H1 (cell line): ENCODE measurements around the gene TK2. TPM values are rescaled to one million over a fixed set of nuclear protein-coding genes. Genes with fewer than 3 reads are reported as not detected.

Experiments used
- ATF2 ChIP-seq: IDR thresholded peaks from 2 replicates; pipeline ENCODE4 v1.6.1; 2012; ENCODE audit warnings: low read length, inconsistent platforms
- BRCA1 ChIP-seq: IDR thresholded peaks from 2 replicates; pipeline ENCODE4 v1.6.1; 2012; ENCODE audit warnings: low read depth, low read length, improper control_type of control experiment
- CBX5 ChIP-seq: fragments of 300-800, 300-1000 bp; sonication (generic); IDR thresholded peaks from 2 replicates; pipeline ENCODE4 v1.7.1; 2016; ENCODE audit warnings: antibody characterized with exemption, low read length, low read depth
- CREB1 ChIP-seq: IDR thresholded peaks from 2 replicates; pipeline ENCODE4 v1.6.1; 2012; ENCODE audit warnings: inconsistent platforms
- EGR1 ChIP-seq: IDR thresholded peaks from 2 replicates; pipeline ENCODE4 v1.6.1; 2011; ENCODE audit warnings: low read depth, low read length, borderline replicate concordance
- GTF2F1 ChIP-seq: IDR thresholded peaks from 2 replicates; pipeline ENCODE4 v1.6.1; 2012; ENCODE audit warnings: low read depth, low read length, improper control_type of control experiment, borderline replicate concordance
- HDAC2 ChIP-seq, 2 experiments: fragments of 300-600 bp in 1 of 2; sonication (generic) in 1 of 2; IDR thresholded peaks; 2 replicates each; pipeline ENCODE4 v1.6.1; 2011 to 2012; ENCODE audit warnings: low read depth in 2 of 2, low read length in 2 of 2, mild to moderate bottlenecking in 2 of 2, moderate library complexity in 2 of 2, borderline replicate concordance in 1 of 2, inconsistent platforms in 1 of 2
- JUND ChIP-seq: IDR thresholded peaks from 2 replicates; pipeline ENCODE4 v1.6.1; 2011; ENCODE audit warnings: mild to moderate bottlenecking, improper control_type of control experiment, low read length
- MAX ChIP-seq: IDR thresholded peaks from 2 replicates; pipeline ENCODE4 v1.6.1; 2012; ENCODE audit warnings: inconsistent platforms
- NRF1 ChIP-seq: IDR thresholded peaks from 2 replicates; pipeline ENCODE4 v1.6.1; 2011; ENCODE audit warnings: mild to moderate bottlenecking, low read depth, low read length, improper control_type of control experiment
- RBBP5 ChIP-seq: IDR thresholded peaks from 2 replicates; pipeline ENCODE4 v1.7.1; 2012; ENCODE audit warnings: low read depth, mild to moderate bottlenecking, inconsistent platforms, low read length, moderate library complexity, borderline replicate concordance
- RXRA ChIP-seq: IDR thresholded peaks from 2 replicates; pipeline ENCODE4 v1.6.1; 2011; ENCODE audit warnings: low read depth, mild to moderate bottlenecking, low read length, moderate library complexity; ENCODE audit not compliant: insufficient read depth
- SIX5 ChIP-seq: IDR thresholded peaks from 2 replicates; pipeline ENCODE4 v1.6.1; 2011; ENCODE audit warnings: mild to moderate bottlenecking, low read depth, low read length
- SP2 ChIP-seq: IDR thresholded peaks from 2 replicates; pipeline ENCODE4 v1.6.1; 2012; ENCODE audit warnings: mild to moderate bottlenecking, low read length, inconsistent platforms
- SP4 ChIP-seq: IDR thresholded peaks from 2 replicates; pipeline ENCODE4 v1.6.1; 2012; ENCODE audit warnings: low read length, inconsistent platforms
- SRF ChIP-seq: IDR thresholded peaks from 2 replicates; pipeline ENCODE4 v1.6.1; 2011; ENCODE audit warnings: mild to moderate bottlenecking, low read depth, low read length, moderate library complexity
- TAF1 ChIP-seq: IDR thresholded peaks from 2 replicates; pipeline ENCODE4 v1.6.1; 2011; ENCODE audit warnings: mild to moderate bottlenecking, low read depth, low read length
- USF2 ChIP-seq: IDR thresholded peaks from 2 replicates; pipeline ENCODE4 v1.6.1; 2011; ENCODE audit warnings: low read length, improper control_type of control experiment
- YY1 ChIP-seq: IDR thresholded peaks from 2 replicates; pipeline ENCODE4 v1.6.1; 2011; ENCODE audit warnings: low read depth, mild to moderate bottlenecking, low read length
- ZNF274 ChIP-seq: IDR thresholded peaks from 2 replicates; pipeline ENCODE4 v1.7.0; 2012; ENCODE audit warnings: low read length, borderline replicate concordance; ENCODE audit errors: extremely low read depth
- polyA plus RNA-seq, 7 experiments: library from polyadenylated mRNA; depleted of rRNA in 3 of 7; stranded (reverse) in 5 of 7; unstranded in 2 of 7; fragments of >200 nt in 5 of 7; fragments of 200-250 nt in 2 of 7; gene quantifications; 1 replicate in 5 of 7; 2 replicates in 1 of 7; 4 replicates in 1 of 7; pipeline versions ENCODE4 v1.2.1 to v1.2.3, GENCODE V29; 2011 to 2013; ENCODE audit warnings: missing spikeins in 2 of 7, mixed read lengths in 2 of 7
- total RNA-seq: library from RNA; stranded (reverse); fragmentation: NEBNext Ultra II Directional; extraction: Animal tissue kit (Norgen Biotek cat#: 25700); gene quantifications from 2 replicates; pipeline ENCODE4 v1.2.1, GENCODE V29; 2021

Gene TK2
- total and polyA plus RNA-seq, 2 of the 8 experiments (the other 6 are each of a cell fraction or from before 2014, with no cell fraction given): 2.7 to 3.6 TPM

GRCh38 chr16:66552286-66553177, 2.6 kb upstream of the TK2 start, which contains the start of gene CKLF (continued):
- peak; percentile 64; the same call in 1 of the 2 replicates for TF ChIP-seq BRCA1
- TF ChIP-seq TAF1: peak; percentile 66; the same call in 1 of the 2 replicates
- peak; percentile 84; the same call in 1 of the 2 replicates for TF ChIP-seq YY1
- no peak for TF ChIP-seq SP2
- peak; percentile 87; the same call in 1 of the 2 replicates for TF ChIP-seq SP4
- peak; percentile 99 for TF ChIP-seq NRF1
- no peak for TF ChIP-seq RXRA
- no peak for TF ChIP-seq EGR1
- TF ChIP-seq CREB1: peak; percentile 50; the same call in 1 of the 2 replicates
- no peak for TF ChIP-seq RBBP5
- no peak for TF ChIP-seq ATF2
- no peak for TF ChIP-seq JUND
- 0 out of 2 replicates have a peak, but pooled peaks have one; percentile 38 for TF ChIP-seq GTF2F1
- TF ChIP-seq HDAC2 (IDR thresholded peaks at IDR 0.05; ENCODE audit: borderline replicate concordance in 1 of 2, low read depth in 2 of 2, low read length in 2 of 2): peak in 1 of 2 experiments; percentile 70; a peak in 1 of 4 replicates
- no peak for TF ChIP-seq SIX5
- TF ChIP-seq CBX5: no peak
- TF ChIP-seq USF2: no peak
- TF ChIP-seq ZNF274: no peak
- TF ChIP-seq MAX: peak; percentile 99
- no peak for TF ChIP-seq SRF
